Neural cell (in vitro differentiated cells): ENCODE data around the gene ENO1. TPM values are rescaled to one million over a fixed set of nuclear protein-coding genes. Genes with fewer than 3 reads are reported as not detected.

Experiments
- H2AFZ ChIP-seq: fragments of 200-600, 300-800 bp; sonication (generic), shearing (Covaris generic); 2 replicates; pipeline ENCODE4 v1.6.0; 2014; ENCODE audit warnings: low read depth, mild to moderate bottlenecking, antibody characterized with exemption, low read length, moderate library complexity
- H3F3A ChIP-seq: fragments of 200-600 bp; shearing (Covaris generic); 2 replicates; pipeline ENCODE4 v1.6.1; 2016; ENCODE audit warnings: mild to moderate bottlenecking, moderate library complexity, mixed read lengths, antibody characterized with exemption, low read length; ENCODE audit not compliant: insufficient read depth, poor library complexity, severe bottlenecking
- H3K27ac ChIP-seq: fragments of 200-600, 300-800 bp; sonication (generic), shearing (Covaris generic); 2 replicates; pipeline ENCODE4 v1.5.1; 2014; ENCODE audit warnings: mild to moderate bottlenecking, low read length, moderate library complexity
- H3K27me3 ChIP-seq: fragments of 300-800, 200-600 bp; sonication (generic), shearing (Covaris generic); 2 replicates; pipeline ENCODE4 v1.6.0; 2014; ENCODE audit warnings: mild to moderate bottlenecking, low read depth, low read length, moderate library complexity; ENCODE audit not compliant: insufficient read depth
- H3K36me3 ChIP-seq: fragments of 300-800, 200-600 bp; sonication (generic), shearing (Covaris generic); 2 replicates; pipeline ENCODE4 v1.5.1; 2014; ENCODE audit warnings: mild to moderate bottlenecking, antibody characterized with exemption, low read length, moderate library complexity; ENCODE audit not compliant: insufficient read depth
- H3K4me2 ChIP-seq: fragments of 300-800, 200-600 bp; sonication (generic), shearing (Covaris generic); 2 replicates; pipeline ENCODE4 v1.6.0; 2014; ENCODE audit warnings: mild to moderate bottlenecking, low read length
- H3K4me3 ChIP-seq: fragments of 300-800, 200-600 bp; sonication (generic), shearing (Covaris generic); 2 replicates; pipeline ENCODE4 v1.5.1; 2014; ENCODE audit warnings: mild to moderate bottlenecking, low read length, moderate library complexity
- H3K79me2 ChIP-seq: fragments of 200-600 bp; shearing (Covaris generic); replicated peaks from 2 replicates; pipeline ENCODE4 v1.6.0; 2014; ENCODE audit warnings: mild to moderate bottlenecking, low read length, moderate library complexity; ENCODE audit not compliant: insufficient read depth
- H3K9ac ChIP-seq: fragments of 300-800, 200-600 bp; sonication (generic), shearing (Covaris generic); 2 replicates; pipeline ENCODE4 v1.6.1; 2016; ENCODE audit warnings: mild to moderate bottlenecking, low read length, mixed read lengths
- H3K9me2 ChIP-seq: fragments of 200-600 bp; shearing (Covaris generic); 2 replicates; pipeline ENCODE4 v1.6.1; 2016; ENCODE audit warnings: mild to moderate bottlenecking, low read length, mixed read lengths; ENCODE audit not compliant: insufficient read depth
- H3K9me3 ChIP-seq: fragments of 200-600, 300-800 bp; sonication (generic), shearing (Covaris generic); 2 replicates; pipeline ENCODE4 v1.6.1; 2016; ENCODE audit warnings: mild to moderate bottlenecking, mixed run types, low read length, moderate library complexity, mixed read lengths
- H4K20me1 ChIP-seq: fragments of 200-600 bp; shearing (Covaris generic); 2 replicates; pipeline ENCODE4 v1.6.1; 2016; ENCODE audit warnings: mild to moderate bottlenecking, mixed run types; ENCODE audit not compliant: insufficient read depth
- EP300 ChIP-seq: fragments of 450-650 bp; conservative IDR thresholded peaks from 2 replicates; pipeline ENCODE4 v1.6.1; 2014; ENCODE audit warnings: antibody characterized with exemption, mild to moderate bottlenecking, moderate library complexity; ENCODE audit not compliant: poor library complexity, severe bottlenecking
- EZH2 ChIP-seq: fragments of 200-600, 300-800 bp; shearing (Covaris generic), sonication (generic); IDR thresholded peaks from 2 replicates; pipeline ENCODE4 v1.6.1; 2014; ENCODE audit warnings: antibody characterized with exemption, low read length, borderline replicate concordance, mild to moderate bottlenecking; ENCODE audit not compliant: insufficient read depth, poor library complexity, severe bottlenecking
- MXI1 ChIP-seq: fragments of 450-650 bp; conservative IDR thresholded peaks from 2 replicates; pipeline ENCODE4 v1.6.1; 2014; ENCODE audit warnings: antibody characterized with exemption, mild to moderate bottlenecking; ENCODE audit not compliant: poor library complexity, severe bottlenecking
- POLR2AphosphoS5 ChIP-seq: IDR thresholded peaks from 2 replicates; pipeline ENCODE4 v1.6.1; 2012
- RAD21 ChIP-seq: fragments of 450-650 bp; conservative IDR thresholded peaks from 2 replicates; pipeline ENCODE4 v1.6.1; 2014; ENCODE audit warnings: antibody characterized with exemption, mild to moderate bottlenecking, moderate library complexity
- SMC3 ChIP-seq: fragments of 450-650 bp; conservative IDR thresholded peaks from 2 replicates; pipeline ENCODE4 v1.6.1; 2014; ENCODE audit warnings: antibody characterized with exemption, mild to moderate bottlenecking, moderate library complexity; ENCODE audit not compliant: poor library complexity
- TAF1 ChIP-seq: IDR thresholded peaks from 2 replicates; pipeline ENCODE4 v1.6.1; 2012; ENCODE audit warnings: low read depth
- polyA plus RNA-seq: library from polyadenylated mRNA; depleted of rRNA; stranded (reverse); fragments of >200 nt; gene quantifications from 2 replicates; pipeline ENCODE4 v1.2.3, GENCODE V29; 2014
- TF ChIP-seq, protein P1 (sequence below): IDR thresholded peaks from 2 replicates; pipeline ENCODE4 v1.6.1; 2012; ENCODE audit warnings: borderline replicate concordance
- TF ChIP-seq, protein P2 (sequence below): fragments of 450-650 bp; IDR thresholded peaks from 2 replicates; pipeline ENCODE4 v1.5.1; 2014; ENCODE audit warnings: antibody characterized with exemption, mild to moderate bottlenecking, moderate library complexity; ENCODE audit not compliant: poor library complexity, severe bottlenecking

ENO1 gene
- polyA plus RNA-seq, 1 donor from 2014 or later: 199 TPM

DNA sequence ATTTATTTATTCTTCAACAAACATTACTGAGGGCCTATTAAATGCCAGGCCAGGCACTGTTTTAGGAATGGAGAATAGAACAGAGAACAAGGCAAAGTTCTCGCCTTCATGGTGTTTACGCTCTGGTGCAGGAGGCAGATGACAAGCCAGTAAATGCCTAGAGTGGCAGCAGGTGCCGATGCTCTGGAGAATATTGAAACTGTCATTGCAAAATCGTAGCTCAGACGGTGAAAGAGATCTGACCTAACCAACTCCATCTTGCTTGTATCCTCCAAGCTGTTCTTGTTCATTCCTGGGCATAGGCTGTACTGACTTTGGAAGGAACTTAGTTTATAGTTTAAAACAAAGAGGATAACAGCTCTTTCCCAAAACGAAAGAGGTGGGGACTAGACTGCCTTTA is 13.5 kb upstream of the ENO1 start:
- H3K9me3 ChIP-seq: no peaks in the 10 kb centered on the region
- TF ChIP-seq MXI1 (no peak), EP300 (no peak), TAF1 (no peak), RAD21 (no peak), SMC3 (no peak), POLR2AphosphoS5 (no peak), EZH2 (no peak)
- TF ChIP-seq, protein P1, sequence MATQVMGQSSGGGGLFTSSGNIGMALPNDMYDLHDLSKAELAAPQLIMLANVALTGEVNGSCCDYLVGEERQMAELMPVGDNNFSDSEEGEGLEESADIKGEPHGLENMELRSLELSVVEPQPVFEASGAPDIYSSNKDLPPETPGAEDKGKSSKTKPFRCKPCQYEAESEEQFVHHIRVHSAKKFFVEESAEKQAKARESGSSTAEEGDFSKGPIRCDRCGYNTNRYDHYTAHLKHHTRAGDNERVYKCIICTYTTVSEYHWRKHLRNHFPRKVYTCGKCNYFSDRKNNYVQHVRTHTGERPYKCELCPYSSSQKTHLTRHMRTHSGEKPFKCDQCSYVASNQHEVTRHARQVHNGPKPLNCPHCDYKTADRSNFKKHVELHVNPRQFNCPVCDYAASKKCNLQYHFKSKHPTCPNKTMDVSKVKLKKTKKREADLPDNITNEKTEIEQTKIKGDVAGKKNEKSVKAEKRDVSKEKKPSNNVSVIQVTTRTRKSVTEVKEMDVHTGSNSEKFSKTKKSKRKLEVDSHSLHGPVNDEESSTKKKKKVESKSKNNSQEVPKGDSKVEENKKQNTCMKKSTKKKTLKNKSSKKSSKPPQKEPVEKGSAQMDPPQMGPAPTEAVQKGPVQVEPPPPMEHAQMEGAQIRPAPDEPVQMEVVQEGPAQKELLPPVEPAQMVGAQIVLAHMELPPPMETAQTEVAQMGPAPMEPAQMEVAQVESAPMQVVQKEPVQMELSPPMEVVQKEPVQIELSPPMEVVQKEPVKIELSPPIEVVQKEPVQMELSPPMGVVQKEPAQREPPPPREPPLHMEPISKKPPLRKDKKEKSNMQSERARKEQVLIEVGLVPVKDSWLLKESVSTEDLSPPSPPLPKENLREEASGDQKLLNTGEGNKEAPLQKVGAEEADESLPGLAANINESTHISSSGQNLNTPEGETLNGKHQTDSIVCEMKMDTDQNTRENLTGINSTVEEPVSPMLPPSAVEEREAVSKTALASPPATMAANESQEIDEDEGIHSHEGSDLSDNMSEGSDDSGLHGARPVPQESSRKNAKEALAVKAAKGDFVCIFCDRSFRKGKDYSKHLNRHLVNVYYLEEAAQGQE: no peak
- TF ChIP-seq, protein P2, sequence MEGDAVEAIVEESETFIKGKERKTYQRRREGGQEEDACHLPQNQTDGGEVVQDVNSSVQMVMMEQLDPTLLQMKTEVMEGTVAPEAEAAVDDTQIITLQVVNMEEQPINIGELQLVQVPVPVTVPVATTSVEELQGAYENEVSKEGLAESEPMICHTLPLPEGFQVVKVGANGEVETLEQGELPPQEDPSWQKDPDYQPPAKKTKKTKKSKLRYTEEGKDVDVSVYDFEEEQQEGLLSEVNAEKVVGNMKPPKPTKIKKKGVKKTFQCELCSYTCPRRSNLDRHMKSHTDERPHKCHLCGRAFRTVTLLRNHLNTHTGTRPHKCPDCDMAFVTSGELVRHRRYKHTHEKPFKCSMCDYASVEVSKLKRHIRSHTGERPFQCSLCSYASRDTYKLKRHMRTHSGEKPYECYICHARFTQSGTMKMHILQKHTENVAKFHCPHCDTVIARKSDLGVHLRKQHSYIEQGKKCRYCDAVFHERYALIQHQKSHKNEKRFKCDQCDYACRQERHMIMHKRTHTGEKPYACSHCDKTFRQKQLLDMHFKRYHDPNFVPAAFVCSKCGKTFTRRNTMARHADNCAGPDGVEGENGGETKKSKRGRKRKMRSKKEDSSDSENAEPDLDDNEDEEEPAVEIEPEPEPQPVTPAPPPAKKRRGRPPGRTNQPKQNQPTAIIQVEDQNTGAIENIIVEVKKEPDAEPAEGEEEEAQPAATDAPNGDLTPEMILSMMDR: no peak
- H3K79me2 ChIP-seq: no peaks in the 10 kb centered on the region
- H3K36me3 ChIP-seq: no peaks in the 10 kb centered on the region
- no peaks in the 10 kb centered on the region for H4K20me1 ChIP-seq
- no peak overlapping the region for H3K27ac ChIP-seq
- H3K9me2 ChIP-seq: no peaks in the 10 kb centered on the region
- H3K4me3 ChIP-seq: no peak overlapping the region
- H3F3A ChIP-seq: no peaks in the 10 kb centered on the region
- no peak overlapping the region for H3K4me2 ChIP-seq
- no peaks in the 10 kb centered on the region for H3K27me3 ChIP-seq
- H3K9ac ChIP-seq: no peak overlapping the region
- H2AFZ ChIP-seq: no peak overlapping the region

DNA sequence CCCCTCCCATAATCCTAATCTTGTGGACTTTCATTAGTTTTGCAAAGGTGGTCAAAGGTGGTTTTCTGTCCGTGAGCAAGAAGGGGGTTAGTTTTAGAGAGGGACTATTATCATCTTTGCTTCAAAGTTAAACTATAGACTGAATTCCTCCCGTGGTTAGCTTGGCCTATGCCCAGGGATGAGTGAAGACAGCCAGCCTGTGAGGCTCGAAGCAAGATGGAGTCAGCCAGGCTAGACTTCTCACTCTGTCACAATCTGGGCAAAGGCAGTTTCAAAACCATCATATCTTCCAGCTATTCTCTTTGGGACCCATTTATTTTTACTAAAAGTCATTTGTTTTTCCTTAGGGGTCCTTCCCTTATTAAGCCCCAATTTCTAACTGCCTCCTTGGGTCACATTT is 12.9 kb upstream of the ENO1 start:
- Histone ChIP-seq H2AFZ (no peak overlapping the region), H3K9me2 (no peaks in the 10 kb centered on the region), H3K4me3 (no peak overlapping the region), H3K9me3 (no peaks in the 10 kb centered on the region), H3K27me3 (no peaks in the 10 kb centered on the region), H3K4me2 (no peak overlapping the region), H4K20me1 (no peaks in the 10 kb centered on the region), H3K27ac (no peak overlapping the region), H3F3A (no peaks in the 10 kb centered on the region), H3K9ac (no peak overlapping the region), H3K36me3 (no peaks in the 10 kb centered on the region), H3K79me2 (no peaks in the 10 kb centered on the region)
- TF ChIP-seq, protein P1: no peak
- no peak for TF ChIP-seq SMC3
- TF ChIP-seq EZH2: no peak
- TF ChIP-seq TAF1: no peak
- TF ChIP-seq, protein P2: no peak
- TF ChIP-seq EP300: no peak
